AG04449 (cell line): Measurements from ENCODE around the gene SEMA3B.

Experiments
- CTCF ChIA-PET: fragments of 350-600 bp; formaldehyde crosslinking; extraction: SDS; loops from one replicate; lab custom pipeline; 2021; ENCODE audit warnings: antibody characterized with exemption; lab: Yijun Ruan, JAX
- POLR2A ChIA-PET: fragments of 400-600, 350-600 bp; formaldehyde crosslinking; extraction: SDS; loops from one replicate; lab custom pipeline; 2020; ENCODE audit warnings: antibody characterized with exemption, inconsistent platforms; lab: Yijun Ruan, JAX
- DNase-seq: peaks from one replicate; pipeline ENCODE4 v3.0.0-alpha.2; 2010; ENCODE audit warnings: low read depth, low spot score
- H3K4me3 ChIP-seq: 2 replicates; pipeline ENCODE4 v1.5.1; 2011; ENCODE audit warnings: low read depth, mild to moderate bottlenecking, control low read depth, low read length
- CTCF ChIP-seq: IDR thresholded peaks from one replicate; pipeline ENCODE4 v1.5.1; 2011; ENCODE audit warnings: mild to moderate bottlenecking, moderate library complexity, low read length, control low read depth, inconsistent platforms; ENCODE audit not compliant: insufficient read depth; ENCODE audit errors: missing control alignments

Gene SEMA3B

GRCh38 chr3:50250514-50250913 lies 18.4 kb upstream of the SEMA3B start:
- H3K4me3 ChIP-seq, result no peak overlapping the region
- no peak for TF ChIP-seq CTCF
- ChIA-PET CTCF (interaction anchor here (11.0 to 47.4 kb wide), 3 partner anchors 12 to 58 kb away, joined by 125 to 1609 read pairs (median 1609); partner anchors contain the start of genes GNAI2, GNAT1, LSMEM2 and SEMA3B), POLR2A (interaction anchor here (0.5 to 2.5 kb wide), 5 partner anchors 10 to 492 kb away, joined by 3 to 10 read pairs (median 5); partner anchors contain the start of gene GNAI2)
- DNase-seq, result no peak

GRCh38 chr3:50251220-50251619 lies 17.7 kb upstream of the SEMA3B start:
- ChIA-PET POLR2A (interaction anchor here (1.2 to 2.5 kb wide), 3 partner anchors 13 to 15 kb away, joined by 5 to 10 read pairs (median 5); partner anchors contain the start of gene GNAI2), CTCF (interaction anchor here (1.6 to 47.4 kb wide), 3 partner anchors 13 to 57 kb away, joined by 8 to 1609 read pairs (median 1609); partner anchors contain the start of genes GNAI2, LSMEM2 and SEMA3B)
- TF ChIP-seq CTCF, result no peak
- no peak for DNase-seq
- no peak overlapping the region for H3K4me3 ChIP-seq

GRCh38 chr3:50254577-50255250 lies 14.2 kb upstream of the SEMA3B start:
- no peak for DNase-seq
- POLR2A ChIA-PET, result interaction anchor here (1.2 to 1.6 kb wide), 2 partner anchors 10 to 20 kb away, joined by 3 to 4 read pairs; no protein-coding TSS in a partner anchor

GRCh38 chr3:50255251-50255615 lies 13.7 kb upstream of the SEMA3B start:
- CTCF ChIA-PET, result interaction anchor here (6.8 to 47.4 kb wide), 3 partner anchors 11 to 61 kb away, joined by 49 to 1609 read pairs (median 1609); partner anchors contain the start of genes GNAI2, GNAT1, LSMEM2 and SEMA3B
- no peak for DNase-seq
- POLR2A ChIA-PET, result interaction anchor here (1.6 kb wide), 1 partner anchor 20 kb away, joined by 4 read pairs; no protein-coding TSS in a partner anchor

More at GRCh38 chr3:50254577-50255250, 14.2 kb upstream of the SEMA3B start:
- no peak for TF ChIP-seq CTCF
- CTCF ChIA-PET, result interaction anchor here (6.8 to 47.4 kb wide), 3 partner anchors 11 to 61 kb away, joined by 49 to 1609 read pairs (median 1609); partner anchors contain the start of genes GNAI2, GNAT1, LSMEM2 and SEMA3B
- H3K4me3 ChIP-seq, result no peak overlapping the region

GRCh38 chr3:50256978-50257890 lies 11.7 kb upstream of the SEMA3B start:
- peak; percentile 58 for TF ChIP-seq CTCF
- ChIA-PET POLR2A (no interaction called here), CTCF (interaction anchor here (1.2 to 47.4 kb wide), 4 partner anchors 9 to 63 kb away, joined by 3 to 1609 read pairs (median 829); partner anchors contain the start of genes GNAI2, GNAT1, LSMEM2 and SEMA3B)
- DNase-seq, result no peak
- H3K4me3 ChIP-seq, result no peak overlapping the region

More at GRCh38 chr3:50255251-50255615, 13.7 kb upstream of the SEMA3B start:
- no peak overlapping the region for H3K4me3 ChIP-seq
- TF ChIP-seq CTCF, result no peak
